ENCODE measurements around the gene COA1. TPM values are rescaled to one million over a fixed set of nuclear protein-coding genes. Genes with fewer than 3 reads are reported as not detected.
"Not testable (repeated sequence)": the region's sequence is repeated elsewhere in the genome, so short reads cannot be mapped to it uniquely, and the experiment has no call there.

COA1 gene, protein sequence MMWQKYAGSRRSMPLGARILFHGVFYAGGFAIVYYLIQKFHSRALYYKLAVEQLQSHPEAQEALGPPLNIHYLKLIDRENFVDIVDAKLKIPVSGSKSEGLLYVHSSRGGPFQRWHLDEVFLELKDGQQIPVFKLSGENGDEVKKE
- 10 to 100 TPM; 53.6 to 56.0 TPM for total RNA-seq

GRCh38 chr7:43729214-43729923, at the start of gene COA1:
Gene COA1, minus strand, starts transcription at chr7:43729523. Its CDS starts 80,909 bp downstream, at chr7:43648614.
- H3K27ac ChIP-seq = peak within 1 kb of the TSS; percentile 86 to 90
- H3K4me1 ChIP-seq = peaks cover 0 to 8% of the 10 kb centered on the region in 2 donors
- no peaks in the 10 kb centered on the region for H3K27me3 ChIP-seq
- DNase-seq (ENCODE audit: low spot score) = peak; percentile 87
- peak within 1 kb of the TSS; percentile 85 to 87 for H3K4me3 ChIP-seq
- TF ChIP-seq, protein P1, sequence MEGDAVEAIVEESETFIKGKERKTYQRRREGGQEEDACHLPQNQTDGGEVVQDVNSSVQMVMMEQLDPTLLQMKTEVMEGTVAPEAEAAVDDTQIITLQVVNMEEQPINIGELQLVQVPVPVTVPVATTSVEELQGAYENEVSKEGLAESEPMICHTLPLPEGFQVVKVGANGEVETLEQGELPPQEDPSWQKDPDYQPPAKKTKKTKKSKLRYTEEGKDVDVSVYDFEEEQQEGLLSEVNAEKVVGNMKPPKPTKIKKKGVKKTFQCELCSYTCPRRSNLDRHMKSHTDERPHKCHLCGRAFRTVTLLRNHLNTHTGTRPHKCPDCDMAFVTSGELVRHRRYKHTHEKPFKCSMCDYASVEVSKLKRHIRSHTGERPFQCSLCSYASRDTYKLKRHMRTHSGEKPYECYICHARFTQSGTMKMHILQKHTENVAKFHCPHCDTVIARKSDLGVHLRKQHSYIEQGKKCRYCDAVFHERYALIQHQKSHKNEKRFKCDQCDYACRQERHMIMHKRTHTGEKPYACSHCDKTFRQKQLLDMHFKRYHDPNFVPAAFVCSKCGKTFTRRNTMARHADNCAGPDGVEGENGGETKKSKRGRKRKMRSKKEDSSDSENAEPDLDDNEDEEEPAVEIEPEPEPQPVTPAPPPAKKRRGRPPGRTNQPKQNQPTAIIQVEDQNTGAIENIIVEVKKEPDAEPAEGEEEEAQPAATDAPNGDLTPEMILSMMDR (IDR thresholded peaks at IDR 0.05) = peak in 1 of 2 donors; percentile 21
- no peaks in the 10 kb centered on the region for H3K36me3 ChIP-seq
- no peaks in the 10 kb centered on the region for H3K9me3 ChIP-seq

DNA sequence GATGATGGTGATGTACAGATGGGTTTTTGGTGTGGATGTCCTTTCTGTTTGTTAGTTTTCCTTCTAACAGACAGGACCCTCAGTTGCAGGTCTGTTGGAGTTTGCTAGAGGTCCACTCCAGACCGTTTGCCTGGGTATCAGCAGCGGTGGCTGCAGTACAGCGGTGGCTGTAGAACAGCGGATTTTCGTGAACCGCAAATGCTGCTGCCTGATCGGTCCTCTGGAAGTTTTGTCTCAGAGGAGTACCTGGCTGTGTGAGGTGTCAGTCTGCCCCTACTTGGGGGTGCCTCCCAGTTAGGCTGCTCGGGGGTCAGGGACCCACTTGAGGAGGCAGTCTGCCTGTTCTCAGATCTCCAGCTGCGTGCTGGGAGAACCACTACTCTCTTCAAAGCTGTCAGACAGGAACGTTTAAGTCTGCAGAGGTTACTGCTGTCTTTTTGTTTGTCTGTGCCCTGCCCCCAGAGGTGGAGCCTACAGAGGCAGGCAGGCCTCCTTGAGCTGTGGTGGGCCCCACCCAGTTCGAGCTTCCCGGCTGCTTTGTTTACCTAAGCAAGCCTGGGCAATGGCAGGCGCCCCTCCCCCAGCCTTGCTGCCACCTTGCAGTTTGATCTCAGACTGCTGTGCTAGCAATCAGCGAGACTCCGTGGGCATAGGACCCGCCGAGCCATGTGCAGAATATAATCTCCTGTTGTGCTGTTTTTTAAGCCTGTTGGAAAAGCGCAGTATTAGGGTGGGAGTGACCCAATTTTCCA, 49.1 kb upstream of the COA1 start:
- not testable (repeated sequence) for H3K36me3 ChIP-seq; DNase-seq (ENCODE audit: low spot score); H3K4me1 ChIP-seq; H3K9me3 ChIP-seq; H3K27ac ChIP-seq; H3K27me3 ChIP-seq; H3K4me3 ChIP-seq

GRCh38 chr7:43775255-43775654, 45.9 kb upstream of the COA1 start:
- not testable (repeated sequence) for H3K4me3 ChIP-seq; H3K9me3 ChIP-seq; DNase-seq (ENCODE audit: low spot score); H3K27ac ChIP-seq; H3K4me1 ChIP-seq; H3K27me3 ChIP-seq
- H3K36me3 ChIP-seq = peaks cover 12% of the 10 kb centered on the region

- not testable (repeated sequence) for H3K27ac ChIP-seq; H3K27me3 ChIP-seq; H3K4me1 ChIP-seq; DNase-seq (ENCODE audit: low spot score); H3K4me3 ChIP-seq; H3K9me3 ChIP-seq
- peaks cover 12% of the 10 kb centered on the region for H3K36me3 ChIP-seq
These were observed 43.9 kb upstream of the COA1 start for GRCh38 chr7:43773268-43773667.

- Histone ChIP-seq H3K9me3 (no peaks in the 10 kb centered on the region), H3K27ac (no peak overlapping the region), H3K4me1 (no peaks in the 10 kb centered on the region), H3K27me3 (no peaks in the 10 kb centered on the region), H3K4me3 (no peak overlapping the region), H3K36me3 (peaks cover 12% of the 10 kb centered on the region)
- no peak for DNase-seq (ENCODE audit: low spot score)
- TF ChIP-seq, protein P1 (IDR thresholded peaks at IDR 0.05) = no peak
These were observed 42.2 kb upstream of the COA1 start for GRCh38 chr7:43771573-43771972.

- no peak for DNase-seq (ENCODE audit: low spot score)
- Histone ChIP-seq H3K4me1 (no peaks in the 10 kb centered on the region), H3K9me3 (no peaks in the 10 kb centered on the region), H3K27me3 (no peaks in the 10 kb centered on the region), H3K4me3 (no peak overlapping the region), H3K36me3 (peaks cover 12% of the 10 kb centered on the region), H3K27ac (no peak overlapping the region)
- TF ChIP-seq, protein P1 (IDR thresholded peaks at IDR 0.05) = no peak
These were observed 41.8 kb upstream of the COA1 start for GRCh38 chr7:43771128-43771527.

- TF ChIP-seq, protein P1 (IDR thresholded peaks at IDR 0.05) = no peak
- H3K27me3 ChIP-seq = no peaks in the 10 kb centered on the region
- no peak overlapping the region for H3K27ac ChIP-seq
- H3K4me1 ChIP-seq = peaks cover 0 to under 1% of the 10 kb centered on the region in 2 donors
- no peak for DNase-seq (ENCODE audit: low spot score)
- H3K36me3 ChIP-seq = peaks cover 12% of the 10 kb centered on the region
- no peaks in the 10 kb centered on the region for H3K9me3 ChIP-seq
- H3K4me3 ChIP-seq = no peak overlapping the region
These were observed 40.6 kb upstream of the COA1 start for GRCh38 chr7:43769791-43770465.
